Keratinocyte (primary cell): Measurements from ENCODE around the gene AKT1S1.

Experiments used
- EZH2 ChIP-seq: IDR thresholded peaks from one replicate; pipeline ENCODE4 v1.6.1; 2012; ENCODE audit warnings: inconsistent platforms, mild to moderate bottlenecking, low read length, moderate library complexity
- TF ChIP-seq, protein P1 (sequence below), 3 experiments: IDR thresholded peaks in 1 of 3; conservative IDR thresholded peaks in 1 of 3; optimal IDR thresholded peaks in 1 of 3; 2 replicates in 2 of 3; 3 replicates in 1 of 3; pipeline versions ENCODE3 to v1.5.1; 2011; ENCODE audit warnings: low read length in 3 of 3, mild to moderate bottlenecking in 3 of 3, moderate library complexity in 2 of 3, control low read depth in 1 of 3, inconsistent platforms in 1 of 3; ENCODE audit not compliant: insufficient read depth in 2 of 3; ENCODE audit errors: extremely low read depth in 1 of 3

DNA sequence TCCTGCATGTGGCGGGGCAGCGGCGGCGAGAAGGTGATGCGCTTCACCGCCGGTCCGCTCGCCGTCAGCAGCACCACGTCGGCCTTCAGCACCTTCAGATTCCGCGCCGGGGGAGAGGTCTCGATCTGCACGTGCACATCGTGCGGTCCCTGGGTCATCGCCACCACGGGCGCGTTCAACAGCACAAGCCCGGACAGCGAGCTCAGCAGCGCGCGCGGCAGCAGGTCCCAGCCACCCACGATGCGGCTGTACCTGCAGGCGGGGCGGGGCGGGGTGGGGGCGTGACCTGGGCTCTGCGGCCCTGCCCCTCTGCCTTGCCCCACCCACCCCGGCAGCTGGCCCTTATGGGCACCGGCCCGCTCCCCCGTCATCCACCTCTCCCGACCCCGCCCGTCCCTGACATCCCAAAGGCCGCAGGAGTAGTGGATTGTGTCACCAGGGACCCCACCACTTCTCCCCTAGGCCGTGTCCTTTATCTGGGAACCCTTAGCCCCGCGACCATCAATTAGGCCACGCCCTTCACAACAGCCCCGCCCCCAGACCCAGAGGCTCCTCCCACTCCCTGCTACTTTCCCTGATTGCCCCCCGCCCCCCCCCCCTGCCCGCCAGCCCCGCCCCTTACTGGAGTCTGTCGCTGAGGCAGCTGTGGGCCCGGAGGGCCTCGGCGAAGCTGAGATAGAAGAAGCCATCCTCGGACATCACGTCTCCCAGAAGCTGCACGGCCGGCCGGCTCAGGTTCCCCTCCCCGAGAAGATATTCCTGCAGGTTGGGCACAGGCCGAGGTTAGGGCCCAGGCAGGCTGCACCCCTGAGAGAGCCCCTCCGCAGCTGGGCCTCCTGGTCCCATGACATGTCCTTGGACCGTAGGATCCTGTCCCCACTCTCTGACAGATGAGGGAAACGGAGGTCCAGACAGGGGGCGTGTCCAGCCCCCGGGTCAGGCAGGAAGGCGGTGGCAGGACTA lies 13.5 kb upstream of the AKT1S1 start:
- no peak for TF ChIP-seq EZH2
- TF ChIP-seq, protein P1, sequence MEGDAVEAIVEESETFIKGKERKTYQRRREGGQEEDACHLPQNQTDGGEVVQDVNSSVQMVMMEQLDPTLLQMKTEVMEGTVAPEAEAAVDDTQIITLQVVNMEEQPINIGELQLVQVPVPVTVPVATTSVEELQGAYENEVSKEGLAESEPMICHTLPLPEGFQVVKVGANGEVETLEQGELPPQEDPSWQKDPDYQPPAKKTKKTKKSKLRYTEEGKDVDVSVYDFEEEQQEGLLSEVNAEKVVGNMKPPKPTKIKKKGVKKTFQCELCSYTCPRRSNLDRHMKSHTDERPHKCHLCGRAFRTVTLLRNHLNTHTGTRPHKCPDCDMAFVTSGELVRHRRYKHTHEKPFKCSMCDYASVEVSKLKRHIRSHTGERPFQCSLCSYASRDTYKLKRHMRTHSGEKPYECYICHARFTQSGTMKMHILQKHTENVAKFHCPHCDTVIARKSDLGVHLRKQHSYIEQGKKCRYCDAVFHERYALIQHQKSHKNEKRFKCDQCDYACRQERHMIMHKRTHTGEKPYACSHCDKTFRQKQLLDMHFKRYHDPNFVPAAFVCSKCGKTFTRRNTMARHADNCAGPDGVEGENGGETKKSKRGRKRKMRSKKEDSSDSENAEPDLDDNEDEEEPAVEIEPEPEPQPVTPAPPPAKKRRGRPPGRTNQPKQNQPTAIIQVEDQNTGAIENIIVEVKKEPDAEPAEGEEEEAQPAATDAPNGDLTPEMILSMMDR (optimal IDR thresholded peaks at IDR 0.05 in 1 of 3, IDR thresholded peaks at IDR 0.05 in 1 of 3, conservative IDR thresholded peaks at IDR 0.05 in 1 of 3; ENCODE audit: extremely low read depth in 1 of 3, insufficient read depth in 2 of 3, low read length in 3 of 3) = peak in 1 of 3 experiments; percentile 6
